H9 (cell line): ENCODE results near the gene TRPM2. TPM values are rescaled to one million over a fixed set of nuclear protein-coding genes. Genes with fewer than 3 reads are reported as not detected.
A peak's percentile ranks its signal among the peaks of the same experiment; 100 is the strongest.

Source experiments
- DNase-seq: peaks from one replicate; pipeline ENCODE4 v3.0.0-alpha.2; 2017
- H2AFZ ChIP-seq: one replicate; pipeline ENCODE4 v1.6.1; 2013; ENCODE audit warnings: mild to moderate bottlenecking, low read length, control low read depth, moderate library complexity
- H2AK5ac ChIP-seq: 2 replicates; pipeline ENCODE4 v1.6.1; 2013; ENCODE audit warnings: low read length, control low read depth, mixed read lengths; ENCODE audit not compliant: insufficient read length
- H2BK120ac ChIP-seq: one replicate; pipeline ENCODE4 v1.6.1; 2013; ENCODE audit warnings: low read depth, mild to moderate bottlenecking, low read length, control low read depth, inconsistent platforms; ENCODE audit not compliant: poor library complexity, severe bottlenecking
- H2BK12ac ChIP-seq: 2 replicates; pipeline ENCODE4 v1.6.1; 2013; ENCODE audit warnings: low read length, control low read depth, mixed read lengths, low read depth; ENCODE audit not compliant: insufficient read length
- H2BK15ac ChIP-seq: 2 replicates; pipeline ENCODE4 v1.6.1; 2013; ENCODE audit warnings: low read depth, low read length, control low read depth
- H2BK20ac ChIP-seq: one replicate; pipeline ENCODE4 v1.6.1; 2013; ENCODE audit warnings: low read depth, mild to moderate bottlenecking, low read length, control low read depth, inconsistent platforms; ENCODE audit not compliant: poor library complexity, severe bottlenecking
- H2BK5ac ChIP-seq: 2 replicates; pipeline ENCODE4 v1.6.1; 2013; ENCODE audit warnings: low read length, control low read depth, mixed read lengths; ENCODE audit not compliant: insufficient read length
- H3K14ac ChIP-seq: 2 replicates; pipeline ENCODE4 v1.6.1; 2013; ENCODE audit warnings: low read length, control low read depth; ENCODE audit not compliant: insufficient read depth
- H3K18ac ChIP-seq: 2 replicates; pipeline ENCODE4 v1.6.1; 2013; ENCODE audit warnings: low read depth, mild to moderate bottlenecking, mixed read lengths, low read length, control low read depth; ENCODE audit not compliant: insufficient read length
- H3K23ac ChIP-seq: 2 replicates; pipeline ENCODE4 v1.6.1; 2013; ENCODE audit warnings: low read length, control low read depth, mixed read lengths, low read depth; ENCODE audit not compliant: insufficient read length
- H3K23me2 ChIP-seq: 2 replicates; pipeline ENCODE4 v1.6.1; 2013; ENCODE audit warnings: low read depth, mild to moderate bottlenecking, mixed read lengths, low read length, control low read depth; ENCODE audit not compliant: insufficient read length, poor library complexity, severe bottlenecking
- H3K27ac ChIP-seq: 2 replicates; pipeline ENCODE4 v1.5.1; 2013; ENCODE audit warnings: low read length, control low read depth, mixed read lengths, low read depth; ENCODE audit not compliant: insufficient read length
- H3K27me3 ChIP-seq: 2 replicates; pipeline ENCODE4 v1.6.1; 2013; ENCODE audit warnings: low read length, control low read depth, inconsistent platforms; ENCODE audit not compliant: insufficient read depth
- H3K4ac ChIP-seq: 2 replicates; pipeline ENCODE4 v1.6.1; 2013; ENCODE audit warnings: low read depth, mild to moderate bottlenecking, control low read depth, inconsistent platforms, low read length, moderate library complexity
- H3K4me1 ChIP-seq: 2 replicates; pipeline ENCODE4 v1.6.1; 2013; ENCODE audit warnings: low read length, control low read depth, inconsistent platforms; ENCODE audit not compliant: insufficient read depth
- H3K4me2 ChIP-seq: 2 replicates; pipeline ENCODE4 v1.6.1; 2013; ENCODE audit warnings: low read length, control low read depth, mixed read lengths; ENCODE audit not compliant: insufficient read length, insufficient read depth
- H3K56ac ChIP-seq: 2 replicates; pipeline ENCODE4 v1.6.1; 2013; ENCODE audit warnings: low read depth, mild to moderate bottlenecking, mixed read lengths, low read length, control low read depth; ENCODE audit not compliant: insufficient read length
- H3K79me1 ChIP-seq: 2 replicates; pipeline ENCODE4 v1.6.1; 2013; ENCODE audit warnings: low read depth, mild to moderate bottlenecking, moderate library complexity, low read length, control low read depth, inconsistent platforms; ENCODE audit not compliant: insufficient read depth, poor library complexity, severe bottlenecking
- H3K79me2 ChIP-seq: 2 replicates; pipeline ENCODE4 v1.6.1; 2013; ENCODE audit warnings: low read length, control low read depth, inconsistent platforms; ENCODE audit not compliant: insufficient read depth
- H3K9ac ChIP-seq: 2 replicates; pipeline ENCODE4 v1.6.1; 2013; ENCODE audit warnings: low read length, control low read depth, mixed read lengths; ENCODE audit not compliant: insufficient read length; ENCODE audit errors: extremely low read depth
- H3K9me3 ChIP-seq: one replicate; pipeline ENCODE4 v1.6.1; 2013; ENCODE audit warnings: low read depth, low read length, inconsistent platforms; ENCODE audit not compliant: control insufficient read depth
- H3T11ph ChIP-seq: one replicate; pipeline ENCODE4 v1.6.1; 2013; ENCODE audit warnings: mild to moderate bottlenecking, low read length, control low read depth, inconsistent platforms
- H4K20me1 ChIP-seq: one replicate; pipeline ENCODE4 v1.6.1; 2013; ENCODE audit not compliant: control insufficient read depth, insufficient read length, insufficient read depth
- H4K5ac ChIP-seq: 2 replicates; pipeline ENCODE4 v1.6.1; 2013; ENCODE audit warnings: low read depth, mild to moderate bottlenecking, mixed read lengths, low read length, control low read depth; ENCODE audit not compliant: insufficient read length
- H4K8ac ChIP-seq: replicated peaks from 2 replicates; pipeline ENCODE4 v1.6.1; 2013; ENCODE audit warnings: low read length, control low read depth, mixed read lengths, low read depth; ENCODE audit not compliant: insufficient read length
- H4K91ac ChIP-seq: 2 replicates; pipeline ENCODE4 v1.6.1; 2013; ENCODE audit warnings: low read depth, mild to moderate bottlenecking, moderate library complexity, mixed read lengths, low read length, control low read depth; ENCODE audit not compliant: insufficient read length
- H3K27ac Mint-ChIP-seq, 3 experiments: 2 replicates in 2 of 3; 3 replicates in 1 of 3; pipeline ENCODE4 v1.8.0; 2020 to 2021; ENCODE audit warnings: mixed read lengths in 3 of 3, mild to moderate bottlenecking in 1 of 3, moderate library complexity in 1 of 3
- H3K27me3 Mint-ChIP-seq: 2 replicates; pipeline ENCODE4 v1.8.0; 2021; ENCODE audit warnings: low read depth, mild to moderate bottlenecking, moderate library complexity, mixed read lengths
- H3K36me3 Mint-ChIP-seq, 3 experiments: 2 replicates in 2 of 3; 3 replicates in 1 of 3; pipeline ENCODE4 v1.8.0; 2020 to 2021; ENCODE audit warnings: low read depth in 3 of 3, mixed read lengths in 3 of 3; ENCODE audit not compliant: insufficient read depth in 1 of 3
- H3K4me1 Mint-ChIP-seq, 2 experiments: 2 replicates each; pipeline ENCODE4 v1.8.0; 2020; ENCODE audit warnings: mixed read lengths in 2 of 2
- H3K4me3 Mint-ChIP-seq, 2 experiments: 2 replicates in 1 of 2; 3 replicates in 1 of 2; pipeline ENCODE4 v1.8.0; 2020 to 2021; ENCODE audit warnings: mild to moderate bottlenecking in 2 of 2, mixed read lengths in 2 of 2, moderate library complexity in 1 of 2
- H3K9me3 Mint-ChIP-seq, 2 experiments: 2 replicates in 1 of 2; 3 replicates in 1 of 2; pipeline ENCODE4 v1.8.0; 2020; ENCODE audit warnings: mild to moderate bottlenecking in 2 of 2, mixed read lengths in 2 of 2, moderate library complexity in 1 of 2
- WGBS: extraction: QIAGEN DNeasy Blood & Tissue Kit; methylation state at CpG from one replicate; pipeline ENCODE4 v1.1.7; 2013; ENCODE audit warnings: missing lambda C conversion rate, low lambda C conversion rate, mixed read lengths; ENCODE audit not compliant: insufficient read length; ENCODE audit errors: extremely low coverage; 5-methylcytosine and 5-hydroxymethylcytosine counted together
- total RNA-seq: library from RNA; stranded (reverse); gene quantifications from 2 replicates; pipeline ENCODE4 v1.2.1, GENCODE V29; 2021
- TF ChIP-seq, protein P1 (sequence below): fragments of 200-600 bp; sonication (generic); conservative IDR thresholded peaks from 3 replicates; pipeline ENCODE4 v1.8.0; 2021; ENCODE audit warnings: antibody characterized with exemption, mild to moderate bottlenecking

The TRPM2 gene
- total RNA-seq, 1 experiment from 2014 or later = 0.68 TPM

- peaks cover 0 to 2% of the 10 kb centered on the region in 2 experiments; a peak in 3 of 5 replicates for H3K9me3 Mint-ChIP-seq
- H4K8ac ChIP-seq = no peak overlapping the region
- no peak overlapping the region for H2BK5ac ChIP-seq
- H3K14ac ChIP-seq = no peak overlapping the region
- H2BK15ac ChIP-seq = no peak overlapping the region
- H3K27me3 ChIP-seq = no peaks in the 10 kb centered on the region
- H3K79me1 ChIP-seq = no peaks in the 10 kb centered on the region
- TF ChIP-seq, protein P1, sequence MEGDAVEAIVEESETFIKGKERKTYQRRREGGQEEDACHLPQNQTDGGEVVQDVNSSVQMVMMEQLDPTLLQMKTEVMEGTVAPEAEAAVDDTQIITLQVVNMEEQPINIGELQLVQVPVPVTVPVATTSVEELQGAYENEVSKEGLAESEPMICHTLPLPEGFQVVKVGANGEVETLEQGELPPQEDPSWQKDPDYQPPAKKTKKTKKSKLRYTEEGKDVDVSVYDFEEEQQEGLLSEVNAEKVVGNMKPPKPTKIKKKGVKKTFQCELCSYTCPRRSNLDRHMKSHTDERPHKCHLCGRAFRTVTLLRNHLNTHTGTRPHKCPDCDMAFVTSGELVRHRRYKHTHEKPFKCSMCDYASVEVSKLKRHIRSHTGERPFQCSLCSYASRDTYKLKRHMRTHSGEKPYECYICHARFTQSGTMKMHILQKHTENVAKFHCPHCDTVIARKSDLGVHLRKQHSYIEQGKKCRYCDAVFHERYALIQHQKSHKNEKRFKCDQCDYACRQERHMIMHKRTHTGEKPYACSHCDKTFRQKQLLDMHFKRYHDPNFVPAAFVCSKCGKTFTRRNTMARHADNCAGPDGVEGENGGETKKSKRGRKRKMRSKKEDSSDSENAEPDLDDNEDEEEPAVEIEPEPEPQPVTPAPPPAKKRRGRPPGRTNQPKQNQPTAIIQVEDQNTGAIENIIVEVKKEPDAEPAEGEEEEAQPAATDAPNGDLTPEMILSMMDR = no peak
- peak; percentile 21 for DNase-seq
- no peak overlapping the region for H2BK12ac ChIP-seq
- H2BK120ac ChIP-seq = no peak overlapping the region
- H4K20me1 ChIP-seq = no peaks in the 10 kb centered on the region
- no peak overlapping the region for H3K56ac ChIP-seq
- H3K4me1 Mint-ChIP-seq = no peaks in the 10 kb centered on the region
- no peak overlapping the region for H3K9ac ChIP-seq
- no peaks in the 10 kb centered on the region for H3K23me2 ChIP-seq
- no peak overlapping the region for H4K91ac ChIP-seq
- no peak overlapping the region for H3K27ac ChIP-seq
- no peak overlapping the region for H2AFZ ChIP-seq
- H2BK20ac ChIP-seq = no peak overlapping the region
- H3K9me3 ChIP-seq = no peaks in the 10 kb centered on the region
- no peaks in the 10 kb centered on the region for H3K4me1 ChIP-seq
- no peak overlapping the region for H4K5ac ChIP-seq
- H3K23ac ChIP-seq = no peak overlapping the region
- no peak overlapping the region for H3K27ac Mint-ChIP-seq
- no peak overlapping the region for H3T11ph ChIP-seq
- H3K27me3 Mint-ChIP-seq = no peaks in the 10 kb centered on the region
- no peak overlapping the region for H3K4me3 Mint-ChIP-seq
- peaks cover 0 to 2% (median 0%) of the 10 kb centered on the region in 3 experiments; a peak in 1 of 7 replicates for H3K36me3 Mint-ChIP-seq
- no peak overlapping the region for H3K18ac ChIP-seq
- no peaks in the 10 kb centered on the region for H3K79me2 ChIP-seq
- H3K4ac ChIP-seq = no peak overlapping the region
- H3K4me2 ChIP-seq = no peak overlapping the region
- no CpG with 5 or more reads among the region's 25 CpGs for WGBS
- no peak overlapping the region for H2AK5ac ChIP-seq
Measured at GRCh38 chr21:44399955-44400790, 46.8 kb downstream of the TRPM2 start.
